ENCODE data around the gene LSR. TPM values are rescaled to one million over a fixed set of nuclear protein-coding genes. Genes with fewer than 3 reads are reported as not detected.

Gene LSR
- total RNA-seq, 1 experiment from 2014 or later, result 211 TPM

- RAD21 ChIA-PET (ENCODE audit: low non-redundant PET in 1 of 2, low total read pairs in 2 of 2, uncharacterized antibody in 2 of 2, unreplicated experiment in 2 of 2), result no interaction called here
- Histone ChIP-seq H3K4me2 (ENCODE audit: low read length) (no peak overlapping the region), H3K27ac (ENCODE audit: low read depth, low read length) (no peak overlapping the region), H3K79me2 (ENCODE audit: insufficient read depth, low read length) (peaks cover 5% of the 10 kb centered on the region; the same call in 1 of the 2 replicates), H3K36me3 (ENCODE audit: control insufficient read depth in 1 of 2, insufficient read depth in 2 of 2, low read length in 2 of 2) (peaks cover 14% of the 10 kb centered on the region in 2 experiments; a peak in 3 of 4 replicates), H3K4me1 (ENCODE audit: control insufficient read depth in 1 of 2, insufficient read depth in 2 of 2, low read length in 2 of 2) (peaks cover 3 to 9% of the 10 kb centered on the region in 2 experiments; a peak in 3 of 4 replicates), H4K20me1 (ENCODE audit: insufficient read depth) (no peaks in the 10 kb centered on the region), H3K9me3 (ENCODE audit: control insufficient read depth in 1 of 2, insufficient read depth in 1 of 2, low read depth in 1 of 2, low read length in 2 of 2) (no peaks in the 10 kb centered on the region), H3K4me3 (replicated peaks in 1 of 2; ENCODE audit: low read depth in 1 of 2, low read length in 2 of 2) (no peak overlapping the region), H2AFZ (ENCODE audit: low read depth, low read length, poor library complexity, severe bottlenecking) (no peak overlapping the region), H3K27me3 (ENCODE audit: insufficient read depth, low read length) (no peaks in the 10 kb centered on the region), H3K9me2 (ENCODE audit: insufficient read depth) (no peaks in the 10 kb centered on the region), H3K9ac (ENCODE audit: low read length) (no peak overlapping the region)
- ATAC-seq (no peak), DNase-seq (ENCODE audit: low read depth, low spot score) (no peak)
- intact Hi-C loops (cut with micrococcal nuclease), result no loop called here
- BruUV-seq (replicated peaks), result no TSS peak
- POLR2A ChIA-PET, result no interaction called here
- CTCF ChIA-PET, result no interaction called here
- TF ChIP-seq YY1 (IDR thresholded peaks at IDR 0.05; ENCODE audit: extremely low read depth, insufficient replicate concordance, low read depth, low read length) (no peak), FOSL1 (IDR thresholded peaks at IDR 0.05; ENCODE audit: low read depth) (no peak), JUND (IDR thresholded peaks at IDR 0.05) (no peak), CEBPB (IDR thresholded peaks at IDR 0.05; ENCODE audit: low read depth) (no peak), ZBTB33 (IDR thresholded peaks at IDR 0.05; ENCODE audit: extremely low read depth, insufficient replicate concordance, low read length) (no peak), POLR2A (IDR thresholded peaks at IDR 0.05; ENCODE audit: borderline replicate concordance, extremely low read depth, insufficient read depth, insufficient read length) (no peak), ZFX (IDR thresholded peaks at IDR 0.05) (no peak)
Measured at GRCh38 chr19:35274323-35274722, 25.5 kb downstream of the LSR start.

- no peaks in the 10 kb centered on the region for H3K9me2 ChIP-seq (ENCODE audit: insufficient read depth)
- intact Hi-C loops (cut with micrococcal nuclease), result no loop called here
- H3K4me1 ChIP-seq (ENCODE audit: control insufficient read depth in 1 of 2, insufficient read depth in 2 of 2, low read length in 2 of 2), result no peaks in the 10 kb centered on the region
- DNase-seq (ENCODE audit: low read depth, low spot score) (no peak), ATAC-seq (no peak)
- POLR2A ChIA-PET, result no interaction called here
- RAD21 ChIA-PET (ENCODE audit: low non-redundant PET in 1 of 2, low total read pairs in 2 of 2, uncharacterized antibody in 2 of 2, unreplicated experiment in 2 of 2), result no interaction called here
- BruUV-seq (replicated peaks), result no TSS peak
- CTCF ChIA-PET, result no interaction called here
- no peaks in the 10 kb centered on the region for H3K9me3 ChIP-seq (ENCODE audit: control insufficient read depth in 1 of 2, insufficient read depth in 1 of 2, low read depth in 1 of 2, low read length in 2 of 2)
- H2AFZ ChIP-seq (ENCODE audit: low read depth, low read length, poor library complexity, severe bottlenecking), result no peak overlapping the region
- H3K9ac ChIP-seq (ENCODE audit: low read length), result no peak overlapping the region
- no peaks in the 10 kb centered on the region for H4K20me1 ChIP-seq (ENCODE audit: insufficient read depth)
- no peaks in the 10 kb centered on the region for H3K79me2 ChIP-seq (ENCODE audit: insufficient read depth, low read length)
- H3K4me2 ChIP-seq (ENCODE audit: low read length), result no peak overlapping the region
- H3K36me3 ChIP-seq (ENCODE audit: control insufficient read depth in 1 of 2, insufficient read depth in 2 of 2, low read length in 2 of 2), result peaks cover 0 to 6% of the 10 kb centered on the region in 2 experiments; a peak in 3 of 4 replicates
- H3K27me3 ChIP-seq (ENCODE audit: insufficient read depth, low read length), result no peaks in the 10 kb centered on the region
- H3K27ac ChIP-seq (ENCODE audit: low read depth, low read length), result no peak overlapping the region
- no peak overlapping the region for H3K4me3 ChIP-seq (replicated peaks in 1 of 2; ENCODE audit: low read depth in 1 of 2, low read length in 2 of 2)
- TF ChIP-seq TCF7L2 (IDR thresholded peaks at IDR 0.05; ENCODE audit: borderline replicate concordance, extremely low read depth, insufficient read depth, insufficient read length), result no peak
- TF ChIP-seq ELF1 (IDR thresholded peaks at IDR 0.05; ENCODE audit: borderline replicate concordance, low read depth), result no peak
- no peak for TF ChIP-seq JUND (IDR thresholded peaks at IDR 0.05)
- TF ChIP-seq EZH2 (IDR thresholded peaks at IDR 0.05), result no peak
- no peak for TF ChIP-seq CTCF (IDR thresholded peaks at IDR 0.05 in 2 of 3, conservative IDR thresholded peaks at IDR 0.05 in 1 of 3; ENCODE audit: borderline replicate concordance in 1 of 3, insufficient read depth in 1 of 3, low read depth in 2 of 3, low read length in 2 of 3)
- TF ChIP-seq ZNF274 (IDR thresholded peaks at IDR 0.05; ENCODE audit: low read depth, low read length), result no peak
- TF ChIP-seq CEBPB (IDR thresholded peaks at IDR 0.05; ENCODE audit: low read depth), result no peak
- TF ChIP-seq ZBTB33 (IDR thresholded peaks at IDR 0.05; ENCODE audit: extremely low read depth, insufficient replicate concordance, low read length), result no peak
- no peak for TF ChIP-seq EGR1 (IDR thresholded peaks at IDR 0.05; ENCODE audit: low read depth)
- no peak for TF ChIP-seq YY1 (IDR thresholded peaks at IDR 0.05; ENCODE audit: extremely low read depth, insufficient replicate concordance, low read depth, low read length)
Measured at GRCh38 chr19:35276706-35277281, 28.0 kb downstream of the LSR start.
